Measurements from ENCODE around the gene ABCC5.

ABCC5 gene

DNA sequence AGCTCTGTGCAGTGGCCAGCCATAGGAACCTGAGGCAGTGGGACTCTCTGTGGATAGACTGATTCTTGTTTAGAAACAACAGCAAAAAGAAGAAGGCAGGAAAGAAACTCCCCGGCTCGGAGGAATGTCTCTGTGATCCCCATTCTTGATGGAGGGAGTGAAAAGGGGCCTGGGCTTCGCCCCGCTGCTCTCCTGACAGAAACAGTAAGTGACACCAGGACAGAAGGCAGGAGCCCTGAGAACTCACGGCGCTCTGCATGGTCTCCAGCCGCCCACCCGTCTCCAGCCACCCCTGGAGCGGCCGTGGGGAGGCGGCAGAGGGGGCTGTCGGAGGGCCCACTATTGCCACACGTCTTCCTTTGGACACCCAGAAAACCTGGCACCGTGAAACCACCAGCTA lies 97.3 kb downstream of the ABCC5 start:
- no peak for DNase-seq

- DNase-seq: no peak
These were observed 99.5 kb downstream of the ABCC5 start for GRCh38 chr3:183918178-183918577.

- DNase-seq: no peak
These were observed 99.9 kb downstream of the ABCC5 start for GRCh38 chr3:183917776-183918175.

DNA sequence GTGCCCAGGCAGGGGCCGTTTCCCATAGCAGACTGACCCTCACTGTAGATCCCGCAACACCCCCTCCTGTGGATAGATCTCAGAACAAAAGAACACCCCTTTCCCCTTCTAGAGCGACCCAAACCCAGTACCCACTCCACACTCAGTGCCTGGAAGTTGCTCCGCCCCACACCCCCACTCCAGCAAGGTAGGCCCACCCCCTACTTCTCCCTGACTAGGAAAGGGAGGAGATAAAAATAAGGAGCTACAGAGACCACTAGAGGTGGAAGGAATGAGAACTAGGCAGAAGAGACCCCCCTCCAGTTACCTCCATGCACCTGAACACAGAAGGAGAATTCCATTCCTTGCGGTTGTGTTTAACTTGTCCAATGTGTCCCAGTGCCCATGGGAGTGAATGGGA lies 102.8 kb downstream of the ABCC5 start:
- DNase-seq: no peak

GRCh38 chr3:183913580-183913920 lies 104.1 kb downstream of the ABCC5 start:
- DNase-seq: no peak

- no peak for DNase-seq
These were observed 104.6 kb downstream of the ABCC5 start for GRCh38 chr3:183912895-183913579.

DNA sequence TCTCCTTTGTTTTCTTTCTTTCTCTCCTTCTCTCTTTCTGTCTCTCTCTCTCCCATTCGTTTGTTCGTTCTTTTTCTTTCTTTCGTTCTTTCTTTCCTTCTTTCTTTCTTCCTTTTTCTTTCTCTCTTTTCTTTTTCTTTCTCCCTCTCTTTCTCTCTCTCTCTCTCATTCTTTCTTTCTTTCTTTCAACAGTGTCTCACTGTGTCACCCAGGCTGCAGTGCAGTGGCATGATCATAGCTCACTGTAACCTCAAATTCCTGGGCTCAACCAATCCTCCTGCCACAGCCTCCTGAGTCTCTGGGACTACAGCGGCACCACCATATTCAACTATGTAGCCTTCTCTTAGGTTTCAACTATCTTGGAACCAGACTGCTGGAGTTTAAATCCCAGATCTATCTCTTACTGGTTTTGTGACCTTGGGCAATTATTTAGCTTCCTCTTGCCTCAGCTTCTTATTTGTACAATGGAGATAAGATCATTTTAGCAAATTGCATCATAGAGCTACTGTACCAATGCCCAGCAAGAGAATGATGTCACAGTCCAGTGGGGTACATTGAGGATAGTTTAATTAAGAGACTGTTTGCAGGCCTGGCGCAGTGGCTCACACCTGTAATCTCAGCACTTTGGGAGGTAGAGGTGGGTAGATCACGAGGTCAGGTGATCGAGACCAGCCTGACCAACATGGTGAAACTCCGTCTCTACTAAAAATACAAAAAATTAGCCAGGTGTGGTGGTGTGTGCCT lies 105.7 kb downstream of the ABCC5 start:
- no peak for DNase-seq

- no peak for DNase-seq
These were observed 106.6 kb downstream of the ABCC5 start for GRCh38 chr3:183911087-183911486.

DNA sequence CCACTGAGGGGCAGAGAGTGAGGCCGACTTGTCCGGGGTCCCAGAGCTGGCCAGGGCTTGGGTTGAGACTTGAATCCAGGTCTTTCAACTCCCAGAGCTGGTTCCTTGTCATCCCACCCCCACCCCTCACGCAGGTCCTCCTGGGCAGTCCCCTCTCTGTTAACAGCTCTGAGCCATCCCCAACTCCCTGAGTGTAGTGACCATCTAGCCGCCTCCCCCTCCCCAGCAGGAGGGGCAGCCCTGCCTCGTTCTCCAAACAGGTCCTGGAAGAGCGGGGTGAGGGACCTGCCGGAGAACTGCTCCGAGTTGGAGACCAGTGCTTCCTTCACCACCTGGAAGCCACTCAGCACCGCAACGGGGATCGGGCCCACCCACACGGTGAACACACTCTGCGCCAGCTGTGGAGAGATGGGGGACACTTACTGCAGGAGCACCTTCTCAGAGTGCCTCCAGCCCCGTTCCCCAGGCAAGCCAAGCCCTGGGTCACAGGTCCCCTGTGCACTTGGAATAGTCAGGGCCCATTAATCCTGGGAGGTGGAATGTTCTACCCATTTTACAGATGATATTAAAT lies 108.6 kb downstream of the ABCC5 start:
- DNase-seq: no peak

DNA sequence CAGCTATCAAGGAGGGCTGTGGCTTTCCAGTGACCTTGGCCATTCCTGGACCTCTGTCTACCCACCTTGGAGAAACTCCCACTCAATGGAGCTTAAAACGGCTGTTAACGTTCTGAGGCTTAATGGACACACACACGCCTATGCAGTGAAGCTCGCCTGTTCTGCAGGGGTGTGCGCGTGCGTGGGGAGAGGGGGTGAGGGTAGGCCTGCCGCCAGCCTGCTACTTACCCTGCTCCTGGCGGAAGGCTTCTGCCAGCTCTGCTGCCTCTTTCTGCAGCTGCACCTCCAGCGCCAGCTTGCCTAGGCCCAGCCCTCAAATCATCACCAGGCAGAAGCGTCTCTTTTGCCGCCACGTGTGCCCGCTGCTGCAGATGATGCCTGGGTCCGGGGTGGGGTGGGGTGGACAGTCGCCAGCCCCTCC lies 109.8 kb downstream of the ABCC5 start:
- no peak for DNase-seq

DNA sequence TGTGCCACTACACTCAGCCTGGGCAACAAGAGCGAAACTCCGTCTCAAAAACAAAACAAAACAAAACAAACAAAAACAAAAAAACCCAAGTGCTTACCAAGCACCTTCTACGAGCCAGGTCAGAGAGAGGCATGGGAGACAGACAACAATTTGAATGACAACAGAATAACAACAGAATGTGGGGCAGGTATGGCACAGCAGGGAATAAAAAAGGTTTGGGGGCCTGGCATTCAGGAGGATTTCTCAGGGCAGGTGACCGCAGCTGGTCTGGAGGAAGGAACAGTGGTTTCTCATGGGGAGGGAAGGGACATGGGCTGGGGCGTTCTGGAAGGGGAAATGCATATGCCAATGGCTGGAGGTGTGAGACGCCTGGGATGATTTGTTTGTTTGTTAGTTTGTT lies 110.5 kb downstream of the ABCC5 start:
- DNase-seq: no peak

DNA sequence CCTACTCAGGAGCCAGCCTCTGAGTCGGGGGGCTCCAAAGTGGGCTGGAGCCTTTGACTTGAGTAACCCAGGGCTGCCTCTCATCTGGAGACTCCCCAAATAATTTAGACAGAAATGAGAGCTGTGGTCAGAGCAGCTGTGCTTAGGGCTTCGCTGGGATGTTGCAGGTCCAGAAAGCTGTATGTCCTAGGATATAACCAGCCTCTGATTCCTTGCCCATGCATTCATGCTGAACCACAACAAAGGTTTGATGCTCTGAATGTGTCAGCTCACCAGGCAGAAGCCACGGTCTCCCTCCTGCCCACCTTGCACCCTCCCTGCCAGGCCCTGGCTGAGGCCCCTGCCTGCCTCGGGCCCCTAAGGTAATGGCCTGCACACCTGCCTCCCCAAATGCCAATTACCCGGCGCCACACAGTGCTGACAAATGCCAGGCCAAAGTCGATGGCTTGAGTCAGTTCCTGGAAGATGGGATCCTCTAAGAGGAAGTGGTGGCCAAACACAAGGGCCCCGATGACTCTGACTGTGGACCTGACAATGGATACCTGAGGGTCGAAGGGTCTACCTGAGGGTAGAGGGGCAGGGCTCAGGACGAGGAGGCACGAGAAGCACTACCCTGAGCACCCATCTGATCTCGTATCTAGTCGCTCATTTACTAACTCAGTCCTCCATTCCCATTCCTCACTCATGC lies 111.3 kb downstream of the ABCC5 start:
- DNase-seq: no peak

GRCh38 chr3:183904833-183905780 lies 112.6 kb downstream of the ABCC5 start:
- no peak for DNase-seq

DNA sequence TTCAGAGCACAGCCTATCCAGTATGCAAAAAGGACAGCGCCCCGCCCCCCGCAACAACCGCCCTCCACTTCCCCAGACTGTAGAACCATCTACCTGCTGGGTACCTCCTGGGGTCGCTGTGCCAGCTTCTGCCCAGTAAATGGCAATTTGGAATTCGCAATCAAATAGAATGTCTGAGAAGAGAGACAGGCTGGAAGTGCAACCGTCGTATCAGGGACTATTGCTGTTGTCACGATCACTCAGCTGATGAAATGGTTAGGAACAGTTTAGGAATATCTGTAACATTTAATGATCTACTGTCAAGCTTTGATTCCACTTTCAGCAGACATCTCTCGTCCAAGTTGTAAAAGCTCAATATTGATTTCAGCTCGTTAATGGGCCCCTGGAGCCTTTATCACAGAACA lies 119.7 kb downstream of the ABCC5 start:
- DNase-seq: no peak

DNA sequence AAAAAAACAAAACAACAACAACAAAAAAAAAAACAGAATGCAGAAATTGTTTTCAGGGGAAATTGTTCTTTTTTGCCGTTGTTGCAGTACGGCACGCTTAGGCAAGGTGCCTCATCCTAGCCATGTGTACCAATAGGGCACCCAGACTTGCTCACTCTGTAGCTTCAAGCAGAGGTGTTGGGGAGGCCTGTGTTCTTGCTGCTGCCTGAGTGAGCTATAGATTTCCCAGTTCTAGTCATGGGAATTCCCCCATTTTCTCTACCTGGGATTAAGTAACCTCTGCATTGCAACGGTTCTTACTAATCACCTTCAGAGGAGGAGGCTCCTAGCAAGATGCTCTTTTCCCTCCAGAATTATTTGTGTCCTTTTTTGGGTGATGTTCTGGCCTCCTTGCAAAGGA lies 120.1 kb downstream of the ABCC5 start:
- DNase-seq: no peak

GRCh38 chr3:183896610-183897009 lies 121.1 kb downstream of the ABCC5 start:
- DNase-seq: no peak

GRCh38 chr3:183896184-183896583 lies 121.5 kb downstream of the ABCC5 start:
- DNase-seq: no peak

DNA sequence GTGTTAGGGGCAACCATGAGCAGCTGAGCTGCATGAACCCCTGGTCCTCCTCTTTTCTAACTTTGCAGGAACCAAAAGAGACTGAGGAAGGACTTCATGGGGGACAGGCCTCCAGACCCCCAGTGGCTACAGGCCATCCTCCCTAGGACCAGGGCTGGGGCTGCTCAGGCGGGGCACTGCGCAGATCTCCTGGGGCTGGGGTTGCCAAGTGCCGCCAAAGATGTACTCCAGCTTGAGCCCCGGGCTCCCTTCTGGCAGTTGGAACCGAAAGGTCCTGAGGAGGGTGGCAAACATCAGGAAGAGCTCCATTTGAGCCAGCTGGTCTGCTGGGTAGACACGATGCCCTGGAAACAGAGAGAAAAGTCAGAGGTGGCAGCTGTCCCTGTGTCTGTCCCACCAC lies 121.9 kb downstream of the ABCC5 start:
- no peak for DNase-seq

- peak; percentile 61 for DNase-seq
These were observed 122.4 kb downstream of the ABCC5 start for GRCh38 chr3:183895296-183895695.

- DNase-seq: no peak
These were observed 125.0 kb downstream of the ABCC5 start for GRCh38 chr3:183892610-183893214.

GRCh38 chr3:183885766-183886165 lies 131.9 kb downstream of the ABCC5 start:
- no peak for DNase-seq
